HCT116 (cell line): ENCODE results near the gene SPEM3. TPM values are rescaled to one million over a fixed set of nuclear protein-coding genes. Genes with fewer than 3 reads are reported as not detected.

ENCODE experiments used
- ATAC-seq: fragments of 200-7000 bp; cut with Tn5 transposase; 2 replicates; pipeline ENCODE4 v1.9.1; 2020; ENCODE audit warnings: mild to moderate bottlenecking, moderate library complexity
- BruUV-seq: library from RNA; stranded (reverse); fragments of 400-500 nt; replicated peaks from 2 replicates; lab custom pipeline; 2021; lab: Mats Ljungman, UMichigan
- CTCF ChIA-PET: fragments of 300-600 bp; sonication (Branson Sonifier 250); formaldehyde crosslinking; loops from one replicate; lab custom pipeline; 2021; ENCODE audit warnings: antibody characterized with exemption; lab: Charles Lee
- POLR2A ChIA-PET: fragments of 300-600, 350-600 bp; sonication (Branson Sonifier 250); formaldehyde crosslinking; loops from one replicate; lab custom pipeline; 2021; ENCODE audit warnings: antibody characterized with exemption; lab: Charles Lee
- RAD21 ChIA-PET, 2 experiments: fragments of 300-600 bp; sonication (Branson Sonifier 250); formaldehyde crosslinking; loops; one replicate each; lab custom pipeline; 2023; ENCODE audit warnings: low total read pairs in 2 of 2; ENCODE audit not compliant: uncharacterized antibody in 2 of 2, unreplicated experiment in 2 of 2, low non-redundant PET in 1 of 2; lab: Charles Lee
- DNase-seq: peaks from one replicate; pipeline ENCODE4 v3.0.0-alpha.2; 2010; ENCODE audit warnings: low read depth, low spot score
- H2AFZ ChIP-seq: fragments of 200-600 bp; shearing (Covaris generic), sonication (generic); 2 replicates; pipeline ENCODE4 v1.6.1; 2017; ENCODE audit warnings: low read depth, mixed run types, mixed read lengths, antibody characterized with exemption, low read length; ENCODE audit not compliant: poor library complexity, severe bottlenecking
- H3K27ac ChIP-seq: 2 replicates; pipeline ENCODE4 v1.5.1; 2012; ENCODE audit warnings: low read depth, low read length
- H3K27me3 ChIP-seq: fragments of 200-600 bp; sonication (generic); 2 replicates; pipeline ENCODE4 v1.6.1; 2016; ENCODE audit warnings: mixed run types, low read length, mixed read lengths; ENCODE audit not compliant: insufficient read depth
- H3K36me3 ChIP-seq, 2 experiments: fragments of 200-500 bp in 1 of 2; fragments of 200-600 bp in 1 of 2; sonication (Bioruptor generic) in 1 of 2; sonication (generic) in 1 of 2; 2 replicates each; pipeline versions ENCODE4 v1.5.1 to v1.6.1; 2014 to 2016; ENCODE audit warnings: low read length in 2 of 2, inconsistent platforms in 1 of 2, mixed read lengths in 1 of 2, mixed run types in 1 of 2; ENCODE audit not compliant: insufficient read depth in 2 of 2, control insufficient read depth in 1 of 2
- H3K4me1 ChIP-seq, 2 experiments: fragments of 200-600 bp in 1 of 2; sonication (generic) in 1 of 2; 2 replicates each; pipeline versions ENCODE4 v1.5.1 to v1.6.1; 2012 to 2017; ENCODE audit warnings: low read length in 2 of 2, inconsistent platforms in 1 of 2, mild to moderate bottlenecking in 1 of 2, mixed read lengths in 1 of 2, mixed run types in 1 of 2, moderate library complexity in 1 of 2; ENCODE audit not compliant: insufficient read depth in 2 of 2, control insufficient read depth in 1 of 2
- H3K4me2 ChIP-seq: fragments of 200-600 bp; sonication (generic); 2 replicates; pipeline ENCODE4 v1.6.1; 2017; ENCODE audit warnings: mixed run types, low read length, mixed read lengths
- H3K4me3 ChIP-seq, 2 experiments: fragments of 200-600 bp in 1 of 2; sonication (generic) in 1 of 2; replicated peaks in 1 of 2; 2 replicates each; pipeline ENCODE4 v1.5.1; 2011 to 2016; ENCODE audit warnings: low read length in 2 of 2, control low read depth in 1 of 2, low read depth in 1 of 2, mild to moderate bottlenecking in 1 of 2, mixed read lengths in 1 of 2, mixed run types in 1 of 2
- H3K79me2 ChIP-seq: fragments of 200-600 bp; sonication (generic); 2 replicates; pipeline ENCODE4 v1.6.1; 2017; ENCODE audit warnings: mild to moderate bottlenecking, mixed run types, low read length, moderate library complexity, mixed read lengths; ENCODE audit not compliant: insufficient read depth
- H3K9ac ChIP-seq: fragments of 200-600 bp; sonication (generic); 2 replicates; pipeline ENCODE4 v1.6.1; 2016; ENCODE audit warnings: low read length, mixed read lengths
- H3K9me2 ChIP-seq: fragments of 200-600 bp; sonication (generic), shearing (Covaris generic); 2 replicates; pipeline ENCODE4 v1.6.1; 2017; ENCODE audit warnings: mixed run types, mild to moderate bottlenecking, moderate library complexity; ENCODE audit not compliant: insufficient read depth
- H3K9me3 ChIP-seq, 2 experiments: fragments of 200-500 bp in 1 of 2; fragments of 200-600 bp in 1 of 2; sonication (Bioruptor generic) in 1 of 2; sonication (generic) in 1 of 2; 2 replicates each; pipeline ENCODE4 v1.6.1; 2014 to 2017; ENCODE audit warnings: low read length in 2 of 2, mixed read lengths in 2 of 2, inconsistent platforms in 1 of 2, low read depth in 1 of 2, mild to moderate bottlenecking in 1 of 2, mixed run types in 1 of 2, moderate library complexity in 1 of 2; ENCODE audit not compliant: control insufficient read depth in 1 of 2, insufficient read depth in 1 of 2
- H4K20me1 ChIP-seq: fragments of 200-600 bp; sonication (generic), shearing (Covaris generic); 2 replicates; pipeline ENCODE4 v1.6.1; 2017; ENCODE audit warnings: mixed run types, mild to moderate bottlenecking, moderate library complexity; ENCODE audit not compliant: insufficient read depth
- ATF3 ChIP-seq: IDR thresholded peaks from 2 replicates; pipeline ENCODE4 v1.6.1; 2012
- CEBPB ChIP-seq: IDR thresholded peaks from 2 replicates; pipeline ENCODE4 v1.6.1; 2012; ENCODE audit warnings: low read depth
- EZH2 ChIP-seq: fragments of 200-600 bp; sonication (generic); IDR thresholded peaks from 2 replicates; pipeline ENCODE4 v1.6.1; 2017; ENCODE audit warnings: antibody characterized with exemption, mixed run types
- FOSL1 ChIP-seq: IDR thresholded peaks from 2 replicates; pipeline ENCODE4 v1.6.1; 2012; ENCODE audit warnings: low read depth
- POLR2A ChIP-seq: IDR thresholded peaks from 2 replicates; pipeline ENCODE4 v1.7.0; 2011; ENCODE audit warnings: borderline replicate concordance; ENCODE audit not compliant: insufficient read depth, insufficient read length; ENCODE audit errors: extremely low read depth
- POLR2AphosphoS5 ChIP-seq: IDR thresholded peaks from 2 replicates; pipeline ENCODE4 v1.6.1; 2011; ENCODE audit warnings: mild to moderate bottlenecking, low read depth, low read length, moderate library complexity
- REST ChIP-seq: IDR thresholded peaks from 2 replicates; pipeline ENCODE4 v1.6.1; 2012; ENCODE audit warnings: low read depth
- SP1 ChIP-seq: IDR thresholded peaks from 2 replicates; pipeline ENCODE4 v1.6.1; 2012; ENCODE audit warnings: low read depth
- SRF ChIP-seq: IDR thresholded peaks from 2 replicates; pipeline ENCODE4 v1.6.1; 2012; ENCODE audit warnings: low read depth
- YY1 ChIP-seq: IDR thresholded peaks from 2 replicates; pipeline ENCODE4 v1.6.1; 2011; ENCODE audit warnings: low read length, low read depth, moderate library complexity, mild to moderate bottlenecking; ENCODE audit not compliant: insufficient replicate concordance; ENCODE audit errors: extremely low read depth
- ZBTB33 ChIP-seq: IDR thresholded peaks from 2 replicates; pipeline ENCODE4 v1.6.1; 2011; ENCODE audit warnings: mild to moderate bottlenecking, low read length, moderate library complexity; ENCODE audit not compliant: insufficient replicate concordance; ENCODE audit errors: extremely low read depth
- ZFX ChIP-seq: fragments of 450-650 bp; IDR thresholded peaks from 2 replicates; pipeline ENCODE4 v1.6.1; 2017
- intact Hi-C: fragments of 100-400 bp; cut with micrococcal nuclease; formaldehyde crosslinking; loops from 2 replicates; pipeline ENCODE4 v1.10.0; 2022
- total RNA-seq: library from RNA; stranded (reverse); gene quantifications from one replicate; pipeline ENCODE4 v1.2.1, GENCODE V29; 2021; ENCODE audit not compliant: unreplicated experiment

SPEM3 gene
- total RNA-seq, 1 experiment from 2014 or later: not detected

GRCh38 chr17:7380855-7381683 is 47.6 kb upstream of the SPEM3 start, which contains the start of gene TNK1:
TNK1 (plus strand) TSS chr17:7381089; CDS start chr17:7382927, 1,838 bp downstream.
- Histone ChIP-seq H3K9me2 (no peaks in the 10 kb centered on the region), H3K27ac (peak within 1 kb of the TSS; percentile 53), H3K4me1 (peaks cover 8 to 26% of the 10 kb centered on the region in 2 experiments; a peak in 3 of 4 replicates), H2AFZ (peak within 1 kb of the TSS; percentile 95), H3K36me3 (peaks cover 0 to 9% of the 10 kb centered on the region in 2 experiments; a peak in 1 of 4 replicates), H3K4me2 (peak within 1 kb of the TSS; percentile 87), H3K79me2 (peaks cover 8% of the 10 kb centered on the region; the same call in 1 of the 2 replicates), H3K27me3 (no peaks in the 10 kb centered on the region), H3K4me3 (peak within 1 kb of the TSS; percentile 84 to 96), H3K9ac (peak within 1 kb of the TSS; percentile 89), H3K9me3 (0 out of 4 replicates have a peak, but pooled peaks cover 0 to 7% of the 10 kb centered on the region in 2 experiments), H4K20me1 (no peaks in the 10 kb centered on the region)
- peak; percentile 83 for ATAC-seq
- TF ChIP-seq YY1 (no peak), ATF3 (no peak), ZFX (peak; percentile 77), REST (no peak), ZBTB33 (no peak), EZH2 (no peak), POLR2AphosphoS5 (peak; percentile 99), FOSL1 (no peak), CEBPB (no peak), SRF (no peak), SP1 (no peak), POLR2A (peak; percentile 76)
- DNase-seq: no peak
- intact Hi-C loops: no loop called here
- no TSS peak for BruUV-seq
- ChIA-PET POLR2A (interaction anchor here (0.8 to 2.1 kb wide), 7 partner anchors 13 to 306 kb away, joined by 3 to 6 read pairs (median 3); partner anchors contain the start of genes PLSCR3, TMEM256 and TP53), RAD21 (no interaction called here), CTCF (interaction anchor here (1.0 to 1.9 kb wide), 6 partner anchors 13 to 179 kb away, joined by 3 to 5 read pairs (median 4); partner anchors contain the start of genes PLSCR3 and TMEM256)
